Gastrocnemius medialis (tissue), 4 donors: ENCODE measurements around the gene KRT16. TPM values are rescaled to one million over a fixed set of nuclear protein-coding genes. Genes with fewer than 3 reads are reported as not detected.
"Not testable (repeated sequence)": the region's sequence is repeated elsewhere in the genome, so short reads cannot be mapped to it uniquely, and the experiment has no call there.

Source experiments
- ATAC-seq, 2 donors: fragments of 150-250 bp; one replicate each; pipeline ENCODE4 v1.9.1; 2016
- DNase-seq, 2 donors: peaks; one replicate each; pipeline ENCODE4 v3.0.0-alpha.2; 2019
- H3K27ac ChIP-seq, 4 donors: fragments of 200-600 bp; sonication (generic); 1 replicate in 1 of 4; 2 replicates in 3 of 4; pipeline ENCODE4 v1.5.1; 2016 to 2018; ENCODE audit warnings: mild to moderate bottlenecking in 2 of 4, moderate library complexity in 1 of 4
- H3K27me3 ChIP-seq, 3 donors: fragments of 200-600 bp; sonication (generic) in 2 of 3; 1 replicate in 1 of 3; 2 replicates in 2 of 3; pipeline versions ENCODE4 v1.5.1 to v1.6.0; 2016 to 2019; ENCODE audit warnings: mild to moderate bottlenecking in 1 of 3, moderate library complexity in 1 of 3
- H3K36me3 ChIP-seq, 2 donors: fragments of 200-600 bp; sonication (generic) in 1 of 2; one replicate each; pipeline ENCODE4 v1.5.1; 2017 to 2018
- H3K4me1 ChIP-seq, 2 donors: fragments of 200-600 bp; sonication (generic) in 1 of 2; one replicate each; pipeline ENCODE4 v1.5.1; 2016 to 2017; ENCODE audit warnings: mild to moderate bottlenecking in 2 of 2
- H3K4me3 ChIP-seq, 4 donors: fragments of 200-600 bp; sonication (generic) in 3 of 4; 1 replicate in 1 of 4; 2 replicates in 3 of 4; pipeline ENCODE4 v1.5.1; 2016 to 2019; ENCODE audit warnings: mild to moderate bottlenecking in 2 of 4
- H3K9me3 ChIP-seq, 3 donors: fragments of 200-600 bp; sonication (generic) in 2 of 3; 1 replicate in 1 of 3; 2 replicates in 2 of 3; pipeline ENCODE4 v1.5.1; 2016 to 2019
- CTCF ChIP-seq, 5 experiments: fragments of 450-650 bp in 3 of 5; fragments of 200-600 bp in 2 of 5; sonication (generic) in 2 of 5; IDR thresholded peaks in 4 of 5; conservative IDR thresholded peaks in 1 of 5; 1 replicate in 4 of 5; 2 replicates in 1 of 5; pipeline ENCODE4 v1.5.1; 2016 to 2019; ENCODE audit warnings: antibody characterized with exemption in 5 of 5, mild to moderate bottlenecking in 3 of 5, moderate library complexity in 3 of 5
- POLR2A ChIP-seq, 2 donors: fragments of 450-650 bp; IDR thresholded peaks; one replicate each; pipeline ENCODE4 v1.6.1; 2017; ENCODE audit warnings: antibody characterized with exemption in 2 of 2, mild to moderate bottlenecking in 2 of 2, moderate library complexity in 2 of 2
- in situ Hi-C, 4 donors: fragments of 200-750 bp; cut with MboI; loops; one replicate each; pipeline versions ENCODE4 v1.15.0 to v1.8.0; 2017; ENCODE audit warnings: low sequenced_read_pairs in 4 of 4
- intact Hi-C: fragments of 100-400 bp; cut with DNase I; formaldehyde crosslinking; loops from one replicate; pipeline ENCODE4 v1.15.1; 2023; ENCODE audit warnings: low total_unique reads
- total RNA-seq, 4 donors: library from RNA; depleted of rRNA; stranded (reverse); fragments of >200 nt; gene quantifications; one replicate each; pipeline versions ENCODE4 v1.1.0 to v1.2.3, GENCODE V29; 2016

The KRT16 gene
- total RNA-seq, 4 donors from 2014 or later, result 0.34 TPM; not detected in 3

- Histone ChIP-seq H3K27ac (no peak overlapping the region), H3K4me3 (no peak overlapping the region), H3K9me3 (no peaks in the 10 kb centered on the region), H3K4me1 (no peaks in the 10 kb centered on the region), H3K36me3 (no peaks in the 10 kb centered on the region), H3K27me3 (no peaks in the 10 kb centered on the region)
- ATAC-seq (no peak), DNase-seq (no peak)
- intact Hi-C loops, result no loop called here
- TF ChIP-seq POLR2A (IDR thresholded peaks at IDR 0.05), result no peak
- in situ Hi-C loops, result no loop called here
These were observed 14.9 kb upstream of the KRT16 start for GRCh38 chr17:41627316-41628072.

GRCh38 chr17:41626914-41627295, 14.3 kb upstream of the KRT16 start:
- ATAC-seq, in situ Hi-C loops, H3K9me3 ChIP-seq, H3K36me3 ChIP-seq, H3K27ac ChIP-seq, H3K4me3 ChIP-seq, intact Hi-C loops, DNase-seq, H3K4me1 ChIP-seq, H3K27me3 ChIP-seq: not testable (repeated sequence)

GRCh38 chr17:41626028-41626913, 13.7 kb upstream of the KRT16 start:
- intact Hi-C loops, ATAC-seq, DNase-seq, in situ Hi-C loops, H3K4me1 ChIP-seq, H3K27me3 ChIP-seq, H3K9me3 ChIP-seq, H3K27ac ChIP-seq, H3K4me3 ChIP-seq, H3K36me3 ChIP-seq: not testable (repeated sequence)

GRCh38 chr17:41625602-41626001, 13.0 kb upstream of the KRT16 start:
- H3K4me1 ChIP-seq, result no peaks in the 10 kb centered on the region
- intact Hi-C loops, result no loop called here
- DNase-seq (no peak), ATAC-seq (no peak)
- H3K9me3 ChIP-seq, result no peaks in the 10 kb centered on the region
- H3K27ac ChIP-seq, result no peak overlapping the region
- H3K27me3 ChIP-seq, result no peaks in the 10 kb centered on the region
- no peaks in the 10 kb centered on the region for H3K36me3 ChIP-seq
- no peak overlapping the region for H3K4me3 ChIP-seq
- TF ChIP-seq CTCF (IDR thresholded peaks at IDR 0.05 in 4 of 5, conservative IDR thresholded peaks at IDR 0.05 in 1 of 5) (no peak), POLR2A (IDR thresholded peaks at IDR 0.05) (no peak)
- in situ Hi-C loops, result no loop called here

- ATAC-seq, result no peak
- in situ Hi-C loops, result no loop called here
- no peak for TF ChIP-seq POLR2A (IDR thresholded peaks at IDR 0.05)
- TF ChIP-seq CTCF (IDR thresholded peaks at IDR 0.05 in 4 of 5, conservative IDR thresholded peaks at IDR 0.05 in 1 of 5), result no peak
These were observed 11.9 kb upstream of the KRT16 start, which contains the start of gene KRT17 for GRCh38 chr17:41624208-41625101. Gene KRT17, minus strand, starts transcription at chr17:41624575. Its CDS starts 66 bp downstream, at chr17:41624509.

GRCh38 chr17:41623184-41623861, 10.8 kb upstream of the KRT16 start:
- H3K36me3 ChIP-seq, ATAC-seq, H3K27me3 ChIP-seq, in situ Hi-C loops, H3K4me1 ChIP-seq, H3K4me3 ChIP-seq, DNase-seq, H3K27ac ChIP-seq, H3K9me3 ChIP-seq, intact Hi-C loops: not testable (repeated sequence)

More at GRCh38 chr17:41624208-41625101, 11.9 kb upstream of the KRT16 start, which contains the start of gene KRT17:
- Histone ChIP-seq H3K4me3 (no peak within 1 kb of the TSS), H3K27me3 (no peaks in the 10 kb centered on the region), H3K36me3 (no peaks in the 10 kb centered on the region), H3K27ac (no peak within 1 kb of the TSS), H3K4me1 (no peaks in the 10 kb centered on the region), H3K9me3 (no peaks in the 10 kb centered on the region)
- intact Hi-C loops, result no loop called here
- no peak for DNase-seq

GRCh38 chr17:41622340-41623183, 10.0 kb upstream of the KRT16 start:
- H3K9me3 ChIP-seq, H3K27ac ChIP-seq, DNase-seq, intact Hi-C loops, H3K4me3 ChIP-seq, H3K27me3 ChIP-seq, H3K4me1 ChIP-seq, H3K36me3 ChIP-seq, in situ Hi-C loops, ATAC-seq: not testable (repeated sequence)
